ENCODE results near the gene AASDH.

DNA sequence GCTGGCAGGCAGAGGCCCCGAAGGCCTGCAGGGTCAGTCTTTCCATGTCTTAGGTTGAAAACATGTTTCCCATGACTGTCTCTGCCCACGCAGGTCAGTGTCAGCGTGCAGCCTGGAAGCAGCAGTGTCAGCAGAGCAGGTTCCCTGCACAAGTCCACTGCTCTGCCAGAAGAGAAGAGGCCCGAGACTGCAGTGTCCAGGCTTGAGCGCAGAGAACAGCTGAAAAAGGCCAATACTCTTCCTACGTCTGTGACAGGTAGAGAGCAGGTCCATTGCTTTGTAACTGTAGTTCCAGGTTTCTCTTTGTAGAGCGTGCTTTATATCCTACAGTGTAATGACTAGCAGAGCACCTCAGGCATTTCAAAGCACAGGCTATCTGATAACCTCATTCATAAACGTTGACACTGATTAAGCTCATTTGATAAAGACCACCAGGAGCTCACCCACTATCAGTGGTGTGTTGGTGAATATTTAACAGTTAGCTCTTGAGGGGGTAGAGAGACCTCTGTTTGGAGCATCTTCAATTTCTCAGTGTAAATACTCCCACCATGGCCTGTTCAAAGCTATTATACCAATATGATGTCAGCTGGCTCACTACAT lies 63.2 kb downstream of the AASDH start:
- TF ChIP-seq POLR2A (IDR thresholded peaks at IDR 0.05; ENCODE audit: low read length) = no peak
- TF ChIP-seq GATA1 (IDR thresholded peaks at IDR 0.05; ENCODE audit: low read depth, low read length) = no peak
